ENCODE results near the gene SRA1. TPM values are rescaled to one million over a fixed set of nuclear protein-coding genes. Genes with fewer than 3 reads are reported as not detected.
A peak's percentile ranks its signal among the peaks of the same experiment; 100 is the strongest.

SRA1 gene
- total and polyA plus RNA-seq, 2 of the 13 experiments (the other 11 are each of a cell fraction or from before 2014, with no cell fraction given): 14.2 to 32.8 TPM

DNA sequence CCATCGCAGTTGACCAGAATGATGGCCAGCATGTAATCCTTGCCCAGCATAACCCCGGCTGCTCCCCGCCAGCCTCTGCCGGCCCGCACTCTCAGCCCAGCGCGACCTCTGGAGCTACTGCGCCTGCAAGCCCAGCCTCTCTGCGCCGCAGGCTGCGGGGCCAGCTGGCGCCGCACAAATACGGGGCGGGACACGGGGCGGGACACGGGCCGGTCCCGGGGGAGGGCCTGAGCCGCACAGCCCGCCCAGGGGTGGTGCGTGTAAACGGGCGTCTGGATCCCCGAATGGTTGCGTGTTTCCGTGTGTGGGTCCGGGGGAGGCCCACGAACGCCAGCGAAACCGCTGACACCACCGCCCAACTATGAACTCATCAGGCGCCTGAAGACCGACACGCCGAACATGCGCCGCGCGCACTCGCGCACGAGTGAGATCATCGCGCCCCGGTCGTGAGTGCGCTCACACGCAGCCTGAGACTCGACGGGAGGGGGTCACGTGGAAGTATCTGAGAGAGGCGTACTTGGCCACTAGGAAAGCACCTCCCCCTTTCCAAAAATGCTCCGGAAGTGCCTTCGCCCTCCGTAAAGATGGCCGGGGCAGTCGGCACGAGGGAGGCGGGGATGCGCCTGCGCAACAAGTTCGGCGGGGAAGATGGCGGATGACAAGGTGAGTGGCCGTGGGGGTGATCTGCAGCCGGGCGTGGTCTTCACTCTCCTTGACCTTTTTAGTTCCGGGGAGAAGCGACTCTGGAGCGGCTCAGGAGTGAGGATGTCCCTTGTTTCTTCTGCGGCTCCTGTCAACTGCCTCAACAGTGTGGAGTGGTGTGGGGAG is 7.1 kb upstream of the SRA1 start, which contains the start of the genes APBB3 and SLC35A4 (continued):
- TF ChIP-seq, protein P1, sequence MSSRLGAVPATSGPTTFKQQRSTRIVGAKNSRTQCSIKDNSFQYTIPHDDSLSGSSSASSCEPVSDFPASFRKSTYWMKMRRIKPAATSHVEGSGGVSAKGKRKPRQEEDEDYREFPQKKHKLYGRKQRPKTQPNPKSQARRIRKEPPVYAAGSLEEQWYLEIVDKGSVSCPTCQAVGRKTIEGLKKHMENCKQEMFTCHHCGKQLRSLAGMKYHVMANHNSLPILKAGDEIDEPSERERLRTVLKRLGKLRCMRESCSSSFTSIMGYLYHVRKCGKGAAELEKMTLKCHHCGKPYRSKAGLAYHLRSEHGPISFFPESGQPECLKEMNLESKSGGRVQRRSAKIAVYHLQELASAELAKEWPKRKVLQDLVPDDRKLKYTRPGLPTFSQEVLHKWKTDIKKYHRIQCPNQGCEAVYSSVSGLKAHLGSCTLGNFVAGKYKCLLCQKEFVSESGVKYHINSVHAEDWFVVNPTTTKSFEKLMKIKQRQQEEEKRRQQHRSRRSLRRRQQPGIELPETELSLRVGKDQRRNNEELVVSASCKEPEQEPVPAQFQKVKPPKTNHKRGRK (CRISPR knock-in tag; IDR thresholded peaks at IDR 0.05): no peak
- no peak for TF ChIP-seq NKX3-1 (CRISPR knock-in tag; IDR thresholded peaks at IDR 0.05)
- TF ChIP-seq, protein P2, sequence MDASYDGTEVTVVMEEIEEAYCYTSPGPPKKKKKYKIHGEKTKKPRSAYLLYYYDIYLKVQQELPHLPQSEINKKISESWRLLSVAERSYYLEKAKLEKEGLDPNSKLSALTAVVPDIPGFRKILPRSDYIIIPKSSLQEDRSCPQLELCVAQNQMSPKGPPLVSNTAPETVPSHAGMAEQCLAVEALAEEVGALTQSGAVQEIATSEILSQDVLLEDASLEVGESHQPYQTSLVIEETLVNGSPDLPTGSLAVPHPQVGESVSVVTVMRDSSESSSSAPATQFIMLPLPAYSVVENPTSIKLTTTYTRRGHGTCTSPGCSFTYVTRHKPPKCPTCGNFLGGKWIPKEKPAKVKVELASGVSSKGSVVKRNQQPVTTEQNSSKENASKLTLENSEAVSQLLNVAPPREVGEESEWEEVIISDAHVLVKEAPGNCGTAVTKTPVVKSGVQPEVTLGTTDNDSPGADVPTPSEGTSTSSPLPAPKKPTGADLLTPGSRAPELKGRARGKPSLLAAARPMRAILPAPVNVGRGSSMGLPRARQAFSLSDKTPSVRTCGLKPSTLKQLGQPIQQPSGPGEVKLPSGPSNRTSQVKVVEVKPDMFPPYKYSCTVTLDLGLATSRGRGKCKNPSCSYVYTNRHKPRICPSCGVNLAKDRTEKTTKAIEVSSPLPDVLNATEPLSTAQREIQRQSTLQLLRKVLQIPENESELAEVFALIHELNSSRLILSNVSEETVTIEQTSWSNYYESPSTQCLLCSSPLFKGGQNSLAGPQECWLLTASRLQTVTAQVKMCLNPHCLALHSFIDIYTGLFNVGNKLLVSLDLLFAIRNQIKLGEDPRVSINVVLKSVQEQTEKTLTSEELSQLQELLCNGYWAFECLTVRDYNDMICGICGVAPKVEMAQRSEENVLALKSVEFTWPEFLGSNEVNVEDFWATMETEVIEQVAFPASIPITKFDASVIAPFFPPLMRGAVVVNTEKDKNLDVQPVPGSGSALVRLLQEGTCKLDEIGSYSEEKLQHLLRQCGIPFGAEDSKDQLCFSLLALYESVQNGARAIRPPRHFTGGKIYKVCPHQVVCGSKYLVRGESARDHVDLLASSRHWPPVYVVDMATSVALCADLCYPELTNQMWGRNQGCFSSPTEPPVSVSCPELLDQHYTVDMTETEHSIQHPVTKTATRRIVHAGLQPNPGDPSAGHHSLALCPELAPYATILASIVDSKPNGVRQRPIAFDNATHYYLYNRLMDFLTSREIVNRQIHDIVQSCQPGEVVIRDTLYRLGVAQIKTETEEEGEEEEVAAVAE (CRISPR knock-in tag; IDR thresholded peaks at IDR 0.05; ENCODE audit: borderline replicate concordance): no peak
- no peak for TF ChIP-seq ZNF776 (CRISPR knock-in tag; IDR thresholded peaks at IDR 0.05)
- TF ChIP-seq, protein P3, sequence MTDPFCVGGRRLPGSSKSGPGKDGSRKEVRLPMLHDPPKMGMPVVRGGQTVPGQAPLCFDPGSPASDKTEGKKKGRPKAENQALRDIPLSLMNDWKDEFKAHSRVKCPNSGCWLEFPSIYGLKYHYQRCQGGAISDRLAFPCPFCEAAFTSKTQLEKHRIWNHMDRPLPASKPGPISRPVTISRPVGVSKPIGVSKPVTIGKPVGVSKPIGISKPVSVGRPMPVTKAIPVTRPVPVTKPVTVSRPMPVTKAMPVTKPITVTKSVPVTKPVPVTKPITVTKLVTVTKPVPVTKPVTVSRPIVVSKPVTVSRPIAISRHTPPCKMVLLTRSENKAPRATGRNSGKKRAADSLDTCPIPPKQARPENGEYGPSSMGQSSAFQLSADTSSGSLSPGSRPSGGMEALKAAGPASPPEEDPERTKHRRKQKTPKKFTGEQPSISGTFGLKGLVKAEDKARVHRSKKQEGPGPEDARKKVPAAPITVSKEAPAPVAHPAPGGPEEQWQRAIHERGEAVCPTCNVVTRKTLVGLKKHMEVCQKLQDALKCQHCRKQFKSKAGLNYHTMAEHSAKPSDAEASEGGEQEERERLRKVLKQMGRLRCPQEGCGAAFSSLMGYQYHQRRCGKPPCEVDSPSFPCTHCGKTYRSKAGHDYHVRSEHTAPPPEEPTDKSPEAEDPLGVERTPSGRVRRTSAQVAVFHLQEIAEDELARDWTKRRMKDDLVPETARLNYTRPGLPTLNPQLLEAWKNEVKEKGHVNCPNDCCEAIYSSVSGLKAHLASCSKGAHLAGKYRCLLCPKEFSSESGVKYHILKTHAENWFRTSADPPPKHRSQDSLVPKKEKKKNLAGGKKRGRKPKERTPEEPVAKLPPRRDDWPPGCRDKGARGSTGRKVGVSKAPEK (CRISPR knock-in tag; IDR thresholded peaks at IDR 0.05; ENCODE audit: borderline replicate concordance): no peak
- TF ChIP-seq SP4 (CRISPR knock-in tag; IDR thresholded peaks at IDR 0.05): peak; percentile 67
- no peak for TF ChIP-seq PHB2 (IDR thresholded peaks at IDR 0.05; ENCODE audit: partially characterized antibody)
- TF ChIP-seq ZNF607 (CRISPR knock-in tag; IDR thresholded peaks at IDR 0.05; ENCODE audit: borderline replicate concordance): no peak
- no peak for TF ChIP-seq AGO2 (optimal IDR thresholded peaks at IDR 0.05; ENCODE audit: low read depth, low read length)
- TF ChIP-seq BHLHE40 (IDR thresholded peaks at IDR 0.05; ENCODE audit: low read length): no peak
- TF ChIP-seq MTA1 (CRISPR knock-in tag; IDR thresholded peaks at IDR 0.05; ENCODE audit: borderline replicate concordance): peak; percentile 45; the same call in 1 of the 2 replicates
- TF ChIP-seq, protein P4, sequence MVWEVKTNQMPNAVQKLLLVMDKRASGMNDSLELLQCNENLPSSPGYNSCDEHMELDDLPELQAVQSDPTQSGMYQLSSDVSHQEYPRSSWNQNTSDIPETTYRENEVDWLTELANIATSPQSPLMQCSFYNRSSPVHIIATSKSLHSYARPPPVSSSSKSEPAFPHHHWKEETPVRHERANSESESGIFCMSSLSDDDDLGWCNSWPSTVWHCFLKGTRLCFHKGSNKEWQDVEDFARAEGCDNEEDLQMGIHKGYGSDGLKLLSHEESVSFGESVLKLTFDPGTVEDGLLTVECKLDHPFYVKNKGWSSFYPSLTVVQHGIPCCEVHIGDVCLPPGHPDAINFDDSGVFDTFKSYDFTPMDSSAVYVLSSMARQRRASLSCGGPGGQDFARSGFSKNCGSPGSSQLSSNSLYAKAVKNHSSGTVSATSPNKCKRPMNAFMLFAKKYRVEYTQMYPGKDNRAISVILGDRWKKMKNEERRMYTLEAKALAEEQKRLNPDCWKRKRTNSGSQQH (CRISPR knock-in tag; IDR thresholded peaks at IDR 0.05; ENCODE audit: low read depth): no peak
- no peak for TF ChIP-seq MBD4 (IDR thresholded peaks at IDR 0.05; ENCODE audit: borderline replicate concordance, low read length)
- no peak for TF ChIP-seq SETDB1 (CRISPR knock-in tag; IDR thresholded peaks at IDR 0.05; ENCODE audit: borderline replicate concordance)
- no peak for TF ChIP-seq ZNF232 (CRISPR knock-in tag; IDR thresholded peaks at IDR 0.05; ENCODE audit: borderline replicate concordance)
- no peak for TF ChIP-seq ZNF619 (CRISPR knock-in tag; IDR thresholded peaks at IDR 0.05)
- TF ChIP-seq, protein P5, sequence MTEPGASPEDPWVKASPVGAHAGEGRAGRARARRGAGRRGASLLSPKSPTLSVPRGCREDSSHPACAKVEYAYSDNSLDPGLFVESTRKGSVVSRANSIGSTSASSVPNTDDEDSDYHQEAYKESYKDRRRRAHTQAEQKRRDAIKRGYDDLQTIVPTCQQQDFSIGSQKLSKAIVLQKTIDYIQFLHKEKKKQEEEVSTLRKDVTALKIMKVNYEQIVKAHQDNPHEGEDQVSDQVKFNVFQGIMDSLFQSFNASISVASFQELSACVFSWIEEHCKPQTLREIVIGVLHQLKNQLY (CRISPR knock-in tag; IDR thresholded peaks at IDR 0.05): no peak

Data from HepG2 (cell line).